HepG2 (cell line): ENCODE data around the gene GSAP. TPM values are rescaled to one million over a fixed set of nuclear protein-coding genes. Genes with fewer than 3 reads are reported as not detected.

ENCODE experiments used
- ATAC-seq: fragments of 200-7000 bp; cut with Tn5 transposase; 3 replicates; pipeline ENCODE4 v1.9.1; 2020; ENCODE audit warnings: mild to moderate bottlenecking, moderate library complexity
- BruUV-seq: library from RNA; stranded (reverse); fragments of 400-500 nt; replicated peaks from 2 replicates; lab custom pipeline; 2021; lab: Mats Ljungman, UMichigan
- CTCF ChIA-PET: fragments of 300-600 bp; formaldehyde crosslinking; extraction: SDS; loops from one replicate; lab custom pipeline; 2021; ENCODE audit warnings: low total read pairs, inconsistent platforms, low intra/inter-chr PET ratio; lab: Yijun Ruan, JAX
- POLR2A ChIA-PET: fragments of 350-600 bp; sonication (Branson Sonifier 250); formaldehyde crosslinking; loops from one replicate; lab custom pipeline; 2020; ENCODE audit warnings: antibody characterized with exemption, inconsistent platforms; lab: Yijun Ruan, JAX
- DNase-seq: peaks from one replicate; pipeline ENCODE4 v3.0.0-alpha.2; 2015; ENCODE audit warnings: low spot score
- FAIRE-seq: peaks from 3 replicates; lab custom pipeline; 2011; peaks lifted over from hg19 to GRCh38; lab: Jason Lieb, UNC
- H2AFZ ChIP-seq: one replicate; pipeline ENCODE4 v1.6.1; 2011; ENCODE audit warnings: low read length, inconsistent platforms
- H3K27ac ChIP-seq: fragments of 300-600 bp; 3 replicates; pipeline ENCODE4 v1.8.0; 2011; ENCODE audit warnings: mixed run types, mild to moderate bottlenecking, mixed read lengths, low read length, inconsistent platforms; ENCODE audit not compliant: insufficient read depth; ENCODE audit errors: extremely low read length
- H3K27me3 ChIP-seq, 2 experiments: fragments of 200-600 bp in 1 of 2; 2 replicates in 1 of 2; 3 replicates in 1 of 2; pipeline versions ENCODE4 v1.6.0 to v1.8.0; 2011; ENCODE audit warnings: low read length in 2 of 2, mild to moderate bottlenecking in 2 of 2, moderate library complexity in 2 of 2, inconsistent platforms in 1 of 2; ENCODE audit not compliant: insufficient read depth in 2 of 2, control insufficient read depth in 1 of 2
- H3K36me3 ChIP-seq, 2 experiments: fragments of 200-600 bp in 1 of 2; replicated peaks in 1 of 2; 2 replicates in 1 of 2; 3 replicates in 1 of 2; pipeline versions ENCODE4 v1.5.1 to v1.8.0; 2011; ENCODE audit warnings: low read length in 2 of 2, inconsistent platforms in 1 of 2; ENCODE audit not compliant: insufficient read depth in 2 of 2, control insufficient read depth in 1 of 2
- H3K4me1 ChIP-seq: 2 replicates; pipeline ENCODE4 v1.5.1; 2012; ENCODE audit warnings: low read length, inconsistent platforms; ENCODE audit not compliant: insufficient read depth
- H3K4me2 ChIP-seq: 2 replicates; pipeline ENCODE4 v1.6.0; 2011; ENCODE audit warnings: low read depth, low read length, inconsistent platforms
- H3K4me3 ChIP-seq, 3 experiments: fragments of 200-600 bp in 1 of 3; sonication (generic), shearing (Covaris generic) in 1 of 3; replicated peaks in 1 of 3; 2 replicates each; pipeline ENCODE4 v1.5.1; 2011 to 2016; ENCODE audit warnings: low read length in 3 of 3, inconsistent platforms in 2 of 3, low read depth in 2 of 3, mild to moderate bottlenecking in 2 of 3, control low read depth in 1 of 3, mixed read lengths in 1 of 3; ENCODE audit not compliant: insufficient read depth in 1 of 3
- H3K79me2 ChIP-seq: one replicate; pipeline ENCODE4 v1.6.1; 2011; ENCODE audit warnings: low read length, inconsistent platforms; ENCODE audit not compliant: insufficient read depth
- H3K9ac ChIP-seq: 2 replicates; pipeline ENCODE4 v1.6.0; 2011; ENCODE audit warnings: mild to moderate bottlenecking, low read depth, low read length, inconsistent platforms; ENCODE audit not compliant: insufficient read depth
- H3K9me3 ChIP-seq: 2 replicates; pipeline ENCODE4 v1.5.1; 2012; ENCODE audit warnings: mild to moderate bottlenecking, low read length
- H4K20me1 ChIP-seq: 2 replicates; pipeline ENCODE4 v1.6.0; 2011; ENCODE audit warnings: inconsistent platforms, mild to moderate bottlenecking, low read length, moderate library complexity; ENCODE audit not compliant: insufficient read depth
- ATF1 ChIP-seq: IDR thresholded peaks from 2 replicates; pipeline ENCODE4 v1.6.1; 2016; ENCODE audit warnings: mild to moderate bottlenecking, control low read depth
- EP300 ChIP-seq, 3 experiments: sonication (generic) in 1 of 3; formaldehyde crosslinking in 1 of 3; IDR thresholded peaks; 2 replicates each; pipeline versions ENCODE4 v1.5.1 to v1.6.1; 2011 to 2020; ENCODE audit warnings: low read depth in 2 of 3, low read length in 2 of 3, borderline replicate concordance in 1 of 3, improper control_type of control experiment in 1 of 3, mild to moderate bottlenecking in 1 of 3, missing genetic modification reagents in 1 of 3, moderate library complexity in 1 of 3
- HMGXB4 ChIP-seq, 2 experiments: sonication (generic) in 1 of 2; formaldehyde crosslinking in 1 of 2; IDR thresholded peaks; 2 replicates each; pipeline versions ENCODE4 v1.4.0 to v1.6.1; 2018 to 2020; ENCODE audit warnings: missing genetic modification reagents in 2 of 2, borderline replicate concordance in 1 of 2, low read depth in 1 of 2, mild to moderate bottlenecking in 1 of 2, missing biosample characterization in 1 of 2
- HNF4G ChIP-seq, 2 experiments: sonication (generic) in 1 of 2; formaldehyde crosslinking in 1 of 2; IDR thresholded peaks; 2 replicates each; pipeline versions ENCODE4 v1.4.0 to v1.6.1; 2011 to 2020; ENCODE audit warnings: borderline replicate concordance in 2 of 2, low read depth in 2 of 2, mild to moderate bottlenecking in 2 of 2, low read length in 1 of 2, missing genetic modification reagents in 1 of 2, moderate library complexity in 1 of 2
- KDM2A ChIP-seq: sonication (generic); formaldehyde crosslinking; IDR thresholded peaks from 2 replicates; pipeline ENCODE4 v1.4.0; 2020; ENCODE audit warnings: low read depth, missing genetic modification reagents, borderline replicate concordance
- KIAA2018 ChIP-seq: sonication (generic); formaldehyde crosslinking; IDR thresholded peaks from 2 replicates; pipeline ENCODE4 v1.5.0; 2020; ENCODE audit warnings: mild to moderate bottlenecking, missing genetic modification reagents, borderline replicate concordance
- LBX2 ChIP-seq: sonication (generic); formaldehyde crosslinking; IDR thresholded peaks from 2 replicates; pipeline ENCODE4 v1.5.0; 2020; ENCODE audit warnings: missing genetic modification reagents, mild to moderate bottlenecking, borderline replicate concordance
- NR2C2 ChIP-seq: sonication (generic); formaldehyde crosslinking; IDR thresholded peaks from 2 replicates; pipeline ENCODE4 v1.4.0; 2020; ENCODE audit warnings: missing genetic modification reagents, mild to moderate bottlenecking, moderate library complexity, borderline replicate concordance
- ZNF33A ChIP-seq: sonication (generic); formaldehyde crosslinking; IDR thresholded peaks from 2 replicates; pipeline ENCODE4 v1.5.1; 2020; ENCODE audit warnings: missing genetic modification reagents, mild to moderate bottlenecking, moderate library complexity, borderline replicate concordance
- ZNF570 ChIP-seq: sonication (generic); formaldehyde crosslinking; IDR thresholded peaks from 2 replicates; pipeline ENCODE4 v1.4.0; 2020; ENCODE audit warnings: mild to moderate bottlenecking, missing genetic modification reagents, borderline replicate concordance
- ZNF768 ChIP-seq: sonication (generic); formaldehyde crosslinking; IDR thresholded peaks from 2 replicates; pipeline ENCODE4 v1.4.0; 2020; ENCODE audit warnings: missing genetic modification reagents
- WGBS: methylation state at CpG from one replicate; pipeline ENCODE4 v1.1.6; 2017; ENCODE audit warnings: low lambda C conversion rate; 5-methylcytosine and 5-hydroxymethylcytosine counted together
- in situ Hi-C: cut with HindIII; loops from 2 replicates; pipeline ENCODE4 v1.10.0; 2017; ENCODE audit warnings: low pct_unique_long_range_greater_than_20kb; ENCODE audit not compliant: extremely low pct_ligation_motif_present
- intact Hi-C: fragments of 100-400 bp; cut with micrococcal nuclease; formaldehyde crosslinking; loops from one replicate; pipeline ENCODE4 v1.10.0; 2022; ENCODE audit not compliant: unreplicated experiment
- polyA plus RNA-seq, 8 experiments: library from polyadenylated mRNA; depleted of rRNA in 3 of 8; stranded (reverse) in 7 of 8; unstranded in 1 of 8; fragments of >200 nt; fragmentation: Illumina TruSeq in 4 of 8; extraction: Trizol in 4 of 8; gene quantifications; 2 replicates each; pipeline versions ENCODE4 v1.2.1 to v1.2.3, GENCODE V29; 2011 to 2016; ENCODE audit warnings: low read depth in 4 of 8, missing spikeins in 1 of 8, mixed read lengths in 1 of 8; ENCODE audit not compliant: insufficient read depth in 1 of 8
- total RNA-seq, 5 experiments: library from RNA; depleted of rRNA; stranded (reverse); fragments of >200 nt; fragmentation: Illumina TruSeq; extraction: Trizol; gene quantifications; 2 replicates each; pipeline ENCODE4 v1.2.3, GENCODE V29; 2016; ENCODE audit warnings: low read depth in 1 of 5

The GSAP gene
- total and polyA plus RNA-seq, 2 of the 13 experiments (the other 11 are each of a cell fraction or from before 2014, with no cell fraction given), result 34.6 to 40.6 TPM

- POLR2A ChIA-PET, result no interaction called here
- Histone ChIP-seq H3K4me2 (no peak overlapping the region), H3K36me3 (peaks cover 5 to 18% of the 10 kb centered on the region in 2 experiments; a peak in 4 of 5 replicates), H3K79me2 (no peaks in the 10 kb centered on the region), H3K9ac (no peak overlapping the region), H2AFZ (no peak overlapping the region), H3K4me1 (peaks cover 17% of the 10 kb centered on the region), H3K9me3 (no peaks in the 10 kb centered on the region), H3K27ac (no peak overlapping the region), H3K27me3 (no peaks in the 10 kb centered on the region), H4K20me1 (no peaks in the 10 kb centered on the region), H3K4me3 (no peak overlapping the region)
- DNase-seq (no peak), FAIRE-seq (no peak), ATAC-seq (no peak)
- CTCF ChIA-PET, result no interaction called here
- in situ Hi-C loops, result no loop called here
- BruUV-seq, result no TSS peak
- intact Hi-C loops, result loop anchor here (2.0 to 5.0 kb wide), 2 partner anchors 83 to 207 kb away; partner anchors contain the start of gene CCDC146
- WGBS, result 94% methylated on average over 4 of the region's 4 CpGs
- TF ChIP-seq ZNF33A (CRISPR knock-in tag) (no peak), LBX2 (CRISPR knock-in tag) (no peak), ZNF570 (no peak), KIAA2018 (CRISPR knock-in tag) (no peak), KDM2A (CRISPR knock-in tag) (no peak), HMGXB4 (CRISPR knock-in tag; IDR thresholded peaks at IDR 0.05; ENCODE audit: borderline replicate concordance in 1 of 2, low read depth in 1 of 2) (no peak), ZNF768 (CRISPR knock-in tag) (no peak), EP300 (IDR thresholded peaks at IDR 0.05; ENCODE audit: low read depth in 2 of 2, low read length in 2 of 2) (no peak), EP300 (CRISPR knock-in tag; IDR thresholded peaks at IDR 0.05; ENCODE audit: borderline replicate concordance) (no peak), NR2C2 (no peak), ATF1 (CRISPR knock-in tag) (no peak), HNF4G (IDR thresholded peaks at IDR 0.05; ENCODE audit: borderline replicate concordance, low read depth, low read length) (no peak), HNF4G (CRISPR knock-in tag; IDR thresholded peaks at IDR 0.05; ENCODE audit: borderline replicate concordance, low read depth) (no peak)
These were observed 86.5 kb downstream of the GSAP start for GRCh38 chr7:77329466-77330168.
